B cell (primary cell): Measurements from ENCODE around the gene CRTC3. TPM values are rescaled to one million over a fixed set of nuclear protein-coding genes. Genes with fewer than 3 reads are reported as not detected.

Experiments
- ATAC-seq: fragments of 200-7000 bp; cut with Tn5 transposase; one replicate; pipeline ENCODE4 v1.10.0; 2021; ENCODE audit warnings: low read depth, mild to moderate bottlenecking, moderate number of reproducible peaks, moderate library complexity
- CTCF ChIA-PET: fragments of 350-600 bp; sonication (Branson Sonifier 250); formaldehyde crosslinking; loops from one replicate; lab custom pipeline; 2021; ENCODE audit warnings: antibody characterized with exemption, inconsistent platforms; lab: Charles Lee
- POLR2A ChIA-PET: fragments of 350-600 bp; sonication (Branson Sonifier 250); formaldehyde crosslinking; loops from one replicate; lab custom pipeline; 2021; ENCODE audit warnings: antibody characterized with exemption; lab: Charles Lee
- DNase-seq: peaks from one replicate; pipeline ENCODE4 v3.0.0; 2013
- H2AFZ ChIP-seq: 2 replicates; pipeline ENCODE4 v1.6.1; 2012; ENCODE audit warnings: mild to moderate bottlenecking, low read depth, low read length; ENCODE audit not compliant: insufficient read depth, poor library complexity, severe bottlenecking
- H3K27ac ChIP-seq, 2 donors: 1 replicate in 1 of 2; 2 replicates in 1 of 2; pipeline ENCODE4 v1.5.1; 2012 to 2013; ENCODE audit warnings: low read length in 2 of 2, mild to moderate bottlenecking in 2 of 2, moderate library complexity in 1 of 2
- H3K27me3 ChIP-seq, 4 experiments: fragments of 200-600 bp in 1 of 4; sonication (generic) in 1 of 4; replicated peaks in 1 of 4; 1 replicate in 2 of 4; 2 replicates in 2 of 4; pipeline versions ENCODE4 v1.6.1 to v1.7.0; 2013 to 2016; ENCODE audit warnings: low read length in 3 of 4, mild to moderate bottlenecking in 2 of 4, mixed read lengths in 1 of 4, moderate library complexity in 1 of 4; ENCODE audit not compliant: insufficient read depth in 4 of 4, control insufficient read depth in 3 of 4; ENCODE audit errors: control extremely low read depth in 1 of 4
- H3K36me3 ChIP-seq, 2 experiments: replicated peaks in 1 of 2; 1 replicate in 1 of 2; 2 replicates in 1 of 2; pipeline versions ENCODE4 v1.6.1 to v1.7.1; 2013; ENCODE audit warnings: low read length in 1 of 2; ENCODE audit not compliant: insufficient read depth in 2 of 2, control insufficient read depth in 1 of 2; ENCODE audit errors: control extremely low read depth in 1 of 2, extremely low read depth in 1 of 2
- H3K4me1 ChIP-seq, 2 donors: fragments of 200-600 bp in 1 of 2; sonication (generic) in 1 of 2; 1 replicate in 1 of 2; 2 replicates in 1 of 2; pipeline versions ENCODE4 v1.5.1 to v1.6.1; 2013 to 2017; ENCODE audit warnings: low read length in 2 of 2; ENCODE audit not compliant: control insufficient read depth in 2 of 2, insufficient read depth in 2 of 2
- H3K4me2 ChIP-seq: replicated peaks from 2 replicates; pipeline ENCODE3; 2012; ENCODE audit warnings: mild to moderate bottlenecking, low read depth, low read length; ENCODE audit not compliant: poor library complexity, severe bottlenecking
- H3K4me3 ChIP-seq, 5 experiments: fragments of 200-600 bp in 1 of 5; sonication (generic) in 1 of 5; 1 replicate in 3 of 5; 2 replicates in 2 of 5; pipeline versions ENCODE4 v1.5.1 to v1.7.0; 2011 to 2016; ENCODE audit warnings: low read length in 4 of 5, mild to moderate bottlenecking in 4 of 5, low read depth in 2 of 5, control low read depth in 1 of 5, moderate library complexity in 1 of 5; ENCODE audit not compliant: insufficient read depth in 1 of 5; ENCODE audit errors: control extremely low read depth in 1 of 5, extremely low read depth in 1 of 5
- H3K79me2 ChIP-seq: fragments of 200-600 bp; sonication (generic); one replicate; pipeline ENCODE4 v1.6.0; 2016; ENCODE audit warnings: low read length; ENCODE audit not compliant: control insufficient read depth, insufficient read depth
- H3K9ac ChIP-seq: fragments of 200-600 bp; sonication (generic); 2 replicates; pipeline ENCODE4 v1.6.1; 2017; ENCODE audit warnings: mild to moderate bottlenecking, low read length, moderate library complexity
- H3K9me3 ChIP-seq, 3 donors: one replicate each; pipeline versions ENCODE4 v1.6.1 to v1.7.1; 2013; ENCODE audit warnings: low read length in 2 of 3; ENCODE audit not compliant: control insufficient read depth in 2 of 3, insufficient read depth in 1 of 3; ENCODE audit errors: control extremely low read depth in 1 of 3
- H4K20me1 ChIP-seq: 2 replicates; pipeline ENCODE4 v1.6.0; 2012; ENCODE audit warnings: mild to moderate bottlenecking, low read length; ENCODE audit not compliant: insufficient read depth, control insufficient read depth, poor library complexity, severe bottlenecking
- H3K27ac Mint-ChIP-seq: one replicate; pipeline ENCODE4 v1.8.0; 2021; ENCODE audit warnings: mixed read lengths
- H3K27me3 Mint-ChIP-seq: one replicate; pipeline ENCODE4 v1.8.0; 2021; ENCODE audit warnings: mixed read lengths
- H3K4me1 Mint-ChIP-seq: one replicate; pipeline ENCODE4 v1.8.0; 2021; ENCODE audit warnings: mixed read lengths
- H3K4me3 Mint-ChIP-seq: one replicate; pipeline ENCODE4 v1.8.0; 2021; ENCODE audit warnings: mixed read lengths
- H3K9me3 Mint-ChIP-seq: one replicate; pipeline ENCODE4 v1.8.0; 2022; ENCODE audit warnings: mixed read lengths; ENCODE audit not compliant: insufficient read depth
- EZH2 ChIP-seq: IDR thresholded peaks from 2 replicates; pipeline ENCODE4 v1.6.1; 2012; ENCODE audit warnings: borderline replicate concordance, low read depth, mild to moderate bottlenecking, moderate library complexity, low read length; ENCODE audit not compliant: insufficient read depth, poor library complexity, severe bottlenecking
- WGBS: methylation state at CpG from one replicate; pipeline ENCODE4 v1.1.5; 2013; ENCODE audit warnings: missing lambda C conversion rate; ENCODE audit not compliant: insufficient coverage; 5-methylcytosine and 5-hydroxymethylcytosine counted together
- intact Hi-C: fragments of 100-400 bp; cut with micrococcal nuclease; formaldehyde crosslinking; loops from one replicate; pipeline ENCODE4 v1.10.0; 2022
- polyA plus RNA-seq: library from polyadenylated mRNA; depleted of rRNA; stranded (reverse); fragments of >200 nt; gene quantifications from 2 replicates; pipeline ENCODE4 v1.2.3, GENCODE V29; 2012
- total RNA-seq, 2 donors: library from RNA; stranded (reverse); fragments of 120-200 nt in 1 of 2; gene quantifications; 1 replicate in 1 of 2; 2 replicates in 1 of 2; pipeline versions ENCODE4 v1.2.3 to v1.2.4, GENCODE V29; 2013 to 2022
- TF ChIP-seq, protein P1 (sequence below): fragments of 200-600 bp; IDR thresholded peaks from one replicate; pipeline ENCODE4 v1.8.0; 2022; ENCODE audit warnings: antibody characterized with exemption, mild to moderate bottlenecking

The CRTC3 gene
- total and polyA plus RNA-seq, 2 donors (not counting 1 experiment from before 2014, with no cell fraction given): 34.7 to 95.8 TPM

DNA sequence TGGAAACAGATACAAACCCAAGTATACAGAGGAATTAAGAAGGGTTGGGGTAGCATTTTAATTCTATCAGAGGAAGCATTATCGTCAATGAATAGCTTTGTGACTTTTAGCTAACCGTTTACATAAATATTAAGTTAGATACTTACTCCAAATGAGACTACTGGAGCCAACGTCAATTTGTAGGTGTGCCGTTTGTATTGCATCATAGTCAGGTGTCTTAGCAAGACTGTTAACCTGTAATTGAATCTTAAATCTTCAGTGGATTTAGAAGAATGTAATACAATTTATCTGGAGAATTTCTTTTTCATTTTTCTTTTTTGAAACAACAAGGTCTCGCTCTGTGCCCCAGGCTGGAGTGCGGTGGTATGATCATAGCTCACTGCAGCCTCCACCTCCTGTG is 55.1 kb downstream of the CRTC3 start:
- H3K9ac ChIP-seq: no peak overlapping the region
- no peak overlapping the region for H3K4me3 Mint-ChIP-seq
- H3K4me1 ChIP-seq: peaks cover 53 to 64% of the 10 kb centered on the region in 2 donors
- H3K27me3 ChIP-seq: no peaks in the 10 kb centered on the region
- no peak overlapping the region for H3K4me2 ChIP-seq
- H2AFZ ChIP-seq: no peak overlapping the region
- intact Hi-C loops: no loop called here
- ATAC-seq (no peak), DNase-seq (no peak)
- TF ChIP-seq EZH2: no peak
- TF ChIP-seq, protein P1, sequence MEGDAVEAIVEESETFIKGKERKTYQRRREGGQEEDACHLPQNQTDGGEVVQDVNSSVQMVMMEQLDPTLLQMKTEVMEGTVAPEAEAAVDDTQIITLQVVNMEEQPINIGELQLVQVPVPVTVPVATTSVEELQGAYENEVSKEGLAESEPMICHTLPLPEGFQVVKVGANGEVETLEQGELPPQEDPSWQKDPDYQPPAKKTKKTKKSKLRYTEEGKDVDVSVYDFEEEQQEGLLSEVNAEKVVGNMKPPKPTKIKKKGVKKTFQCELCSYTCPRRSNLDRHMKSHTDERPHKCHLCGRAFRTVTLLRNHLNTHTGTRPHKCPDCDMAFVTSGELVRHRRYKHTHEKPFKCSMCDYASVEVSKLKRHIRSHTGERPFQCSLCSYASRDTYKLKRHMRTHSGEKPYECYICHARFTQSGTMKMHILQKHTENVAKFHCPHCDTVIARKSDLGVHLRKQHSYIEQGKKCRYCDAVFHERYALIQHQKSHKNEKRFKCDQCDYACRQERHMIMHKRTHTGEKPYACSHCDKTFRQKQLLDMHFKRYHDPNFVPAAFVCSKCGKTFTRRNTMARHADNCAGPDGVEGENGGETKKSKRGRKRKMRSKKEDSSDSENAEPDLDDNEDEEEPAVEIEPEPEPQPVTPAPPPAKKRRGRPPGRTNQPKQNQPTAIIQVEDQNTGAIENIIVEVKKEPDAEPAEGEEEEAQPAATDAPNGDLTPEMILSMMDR: no peak
- POLR2A ChIA-PET: no interaction called here
- peaks cover 3 to 4% of the 10 kb centered on the region in 2 experiments for H3K36me3 ChIP-seq
- H3K27ac Mint-ChIP-seq: no peak overlapping the region
- 100% methylated on average over 1 of the region's 6 CpGs for WGBS
- CTCF ChIA-PET: interaction anchor here (0.6 to 2.8 kb wide), 3 partner anchors 10 to 30 kb away, joined by 5 to 15 read pairs (median 5); no protein-coding TSS in a partner anchor
- peaks cover 15% of the 10 kb centered on the region for H4K20me1 ChIP-seq
- no peaks in the 10 kb centered on the region for H3K9me3 ChIP-seq
- no peaks in the 10 kb centered on the region for H3K9me3 Mint-ChIP-seq
- peaks cover 57% of the 10 kb centered on the region for H3K4me1 Mint-ChIP-seq
- H3K27ac ChIP-seq: no peak overlapping the region
- H3K27me3 Mint-ChIP-seq: no peaks in the 10 kb centered on the region
- H3K4me3 ChIP-seq: no peak overlapping the region
- peaks cover 97% of the 10 kb centered on the region for H3K79me2 ChIP-seq

DNA sequence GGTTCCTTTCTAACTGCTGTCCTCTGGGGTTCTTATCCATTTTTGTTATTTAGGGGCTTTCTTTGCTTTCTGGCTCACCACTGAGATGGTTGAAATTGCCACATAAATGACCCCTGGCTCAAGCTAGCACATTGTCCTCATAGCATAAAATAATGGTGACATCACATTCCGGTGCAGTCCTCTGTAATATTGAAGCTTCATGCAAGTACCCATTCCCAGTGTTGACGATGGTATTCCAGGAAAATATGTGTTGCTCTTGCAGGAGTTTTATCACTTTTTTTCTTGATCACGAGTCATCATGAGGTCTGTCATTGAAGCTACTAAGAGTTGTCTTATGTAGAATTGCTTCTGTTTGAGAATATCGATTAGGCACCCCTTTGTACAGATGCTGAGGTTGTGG is 56.1 kb downstream of the CRTC3 start:
- peaks cover 49 to 64% of the 10 kb centered on the region in 2 donors for H3K4me1 ChIP-seq
- POLR2A ChIA-PET: interaction anchor here (0.7 to 1.5 kb wide), 3 partner anchors 8 to 33 kb away, joined by 3 to 6 read pairs (median 4); no protein-coding TSS in a partner anchor

More for the DNA sequence above, 56.1 kb downstream of the CRTC3 start:
- no peak overlapping the region for H3K4me3 Mint-ChIP-seq
- Histone ChIP-seq H3K27ac (no peak overlapping the region), H3K27me3 (no peaks in the 10 kb centered on the region), H3K9me3 (peaks cover 0 to 2% (median 0%) of the 10 kb centered on the region in 3 donors), H3K9ac (no peak overlapping the region), H4K20me1 (peaks cover 15% of the 10 kb centered on the region), H3K36me3 (peaks cover 3 to 4% of the 10 kb centered on the region in 2 experiments), H3K79me2 (peaks cover 98% of the 10 kb centered on the region), H2AFZ (no peak overlapping the region), H3K4me3 (no peak overlapping the region), H3K4me2 (no peak overlapping the region)
- no peaks in the 10 kb centered on the region for H3K27me3 Mint-ChIP-seq
- TF ChIP-seq, protein P1: no peak
- TF ChIP-seq EZH2: no peak
- peaks cover 59% of the 10 kb centered on the region for H3K4me1 Mint-ChIP-seq
- H3K27ac Mint-ChIP-seq: no peak overlapping the region
- DNase-seq (no peak), ATAC-seq (no peak)
- WGBS: 100% methylated on average over 1 of the region's 4 CpGs
- H3K9me3 Mint-ChIP-seq: no peaks in the 10 kb centered on the region
- intact Hi-C loops: no loop called here
- CTCF ChIA-PET: interaction anchor here (0.6 to 2.8 kb wide), 5 partner anchors 9 to 248 kb away, joined by 3 to 15 read pairs (median 4); no protein-coding TSS in a partner anchor
